ENCODE measurements around the gene POMT2.
"Not testable (repeated sequence)": the region's sequence is repeated elsewhere in the genome, so short reads cannot be mapped to it uniquely, and the experiment has no call there.

Gene POMT2

DNA sequence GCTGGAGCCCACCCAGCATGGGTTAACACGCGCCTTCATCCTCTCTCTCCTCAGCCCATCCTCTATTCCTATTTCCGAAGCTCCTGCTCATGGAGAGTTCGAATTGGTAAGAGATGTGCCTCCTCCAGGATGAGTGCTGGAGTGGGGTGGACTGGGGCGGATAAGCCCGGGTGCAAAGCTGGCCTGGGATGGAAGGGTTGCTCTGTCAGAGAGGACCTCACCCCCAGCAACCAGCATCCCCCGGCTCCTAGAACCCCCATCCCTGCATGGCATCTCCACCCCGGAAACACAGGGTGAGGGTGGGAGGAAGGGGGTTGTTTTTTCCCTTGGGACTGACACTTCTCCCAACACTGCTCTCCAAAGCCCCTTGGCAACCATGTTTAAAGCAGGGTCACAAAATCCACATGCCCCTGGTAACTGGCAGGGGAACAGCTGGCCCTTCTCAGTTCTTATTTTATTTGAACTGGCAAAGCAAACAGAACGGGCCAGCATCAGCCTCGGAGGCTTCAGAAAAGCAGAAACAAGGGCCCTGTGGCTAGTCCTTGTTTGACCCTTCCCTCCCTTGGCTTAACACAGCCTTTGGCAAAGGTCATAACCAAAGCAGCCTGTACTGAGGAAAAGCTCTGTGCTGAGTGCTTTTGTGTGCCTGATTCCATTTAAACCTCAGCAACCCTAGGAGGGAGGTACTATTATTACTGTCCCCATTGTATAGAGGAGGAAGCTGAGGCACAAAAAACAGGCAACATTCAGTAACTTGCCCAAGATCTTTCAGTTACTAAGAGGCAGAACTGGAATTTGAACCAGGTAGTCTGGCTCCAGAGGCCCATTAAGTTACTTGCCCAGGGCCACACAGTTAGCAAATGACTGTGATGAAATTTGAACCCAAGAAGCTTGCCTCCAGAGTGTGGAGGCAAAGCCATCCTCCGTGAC is 4.4 kb upstream of the POMT2 start:
- FAIRE-seq: no peak

DNA sequence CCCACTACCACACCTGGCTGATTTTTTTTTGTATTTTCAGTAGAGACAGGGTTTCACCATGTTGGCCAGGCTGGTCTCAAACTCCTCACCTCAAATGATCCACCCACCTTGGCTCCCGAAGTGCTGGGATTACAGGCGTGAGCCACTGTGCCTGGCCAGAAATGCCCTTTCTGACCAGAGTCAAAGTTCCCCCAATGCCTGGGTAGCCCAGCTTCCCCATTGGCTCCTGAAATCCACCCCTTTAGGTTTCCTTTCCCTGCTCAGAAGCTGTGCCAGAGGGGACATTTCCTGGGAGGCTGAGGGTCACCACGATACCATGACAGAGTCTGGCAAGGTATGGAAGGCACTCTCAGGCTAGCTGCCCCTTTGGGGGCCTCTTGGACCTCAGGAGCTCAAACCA is 3.6 kb upstream of the POMT2 start:
- FAIRE-seq: no peak

DNA sequence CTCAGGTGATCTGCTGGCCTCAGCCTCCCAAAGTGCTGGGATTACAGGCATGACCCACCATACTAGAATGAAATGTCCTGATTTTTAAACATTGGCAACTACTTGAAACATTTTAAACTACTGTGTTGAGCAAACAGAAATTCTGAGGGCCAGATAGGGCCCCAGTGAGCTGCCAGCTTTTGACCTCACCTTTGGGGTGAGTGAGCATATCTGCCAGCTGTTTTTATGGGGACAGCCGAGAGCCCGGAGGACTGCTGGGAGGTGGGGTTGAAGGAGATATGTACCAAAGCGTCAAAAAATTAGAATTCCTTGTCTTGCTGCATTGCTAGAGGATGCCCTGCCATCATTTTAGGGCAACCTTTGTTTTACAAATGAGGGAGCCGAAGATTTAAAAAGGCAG is 2.9 kb upstream of the POMT2 start:
- FAIRE-seq: no peak

DNA sequence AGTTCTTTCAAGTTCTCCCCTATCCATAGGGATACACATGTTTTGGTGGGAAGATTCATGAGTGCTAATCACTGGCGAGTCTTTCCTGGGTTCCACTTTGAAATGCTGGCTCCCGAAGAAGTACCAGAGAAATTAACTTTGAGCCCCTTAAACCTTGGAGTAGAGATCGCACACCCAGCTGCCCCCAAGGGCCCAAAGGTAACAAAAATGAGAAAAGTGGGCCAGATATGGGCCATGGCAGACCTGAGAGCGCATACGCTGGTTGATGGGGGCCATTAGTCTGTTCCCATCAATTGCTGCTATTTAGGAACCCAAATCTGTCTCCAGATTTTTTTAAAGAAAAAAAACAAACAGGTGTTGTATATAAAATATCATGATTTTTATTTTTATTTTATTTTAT is 2.3 kb upstream of the POMT2 start:
- no peak for FAIRE-seq

DNA sequence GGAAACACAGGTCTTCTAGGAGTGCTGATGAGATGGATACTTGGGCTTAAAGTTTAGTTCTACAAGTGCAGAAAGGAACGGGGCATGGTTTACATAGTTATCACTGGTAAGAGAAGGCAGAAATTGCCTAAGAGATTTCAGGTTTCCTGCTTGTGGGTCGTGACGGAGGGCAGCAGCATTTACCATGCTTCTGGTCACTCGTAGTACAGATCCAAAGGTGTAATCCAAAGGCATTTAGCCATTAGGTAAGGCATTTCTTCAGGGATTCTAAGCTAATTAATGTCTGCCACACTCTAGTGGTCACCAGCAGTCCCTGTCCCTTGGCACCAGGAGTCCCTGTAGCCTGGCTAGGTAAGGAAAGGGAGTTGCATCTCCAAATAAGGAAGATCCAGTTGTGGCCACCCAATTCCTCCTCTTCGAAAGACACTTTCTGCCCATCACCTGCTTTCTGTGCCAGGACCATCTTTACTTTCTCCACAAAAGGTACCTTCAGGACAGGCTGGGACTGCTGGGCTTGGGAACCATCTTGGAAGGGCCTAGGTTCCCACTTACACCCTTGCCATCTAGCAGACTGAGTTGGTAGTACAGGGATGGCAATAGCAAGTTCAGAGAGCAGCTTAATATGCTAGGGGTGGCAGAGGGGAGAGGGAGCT is 1.7 kb upstream of the POMT2 start:
- no peak for FAIRE-seq

DNA sequence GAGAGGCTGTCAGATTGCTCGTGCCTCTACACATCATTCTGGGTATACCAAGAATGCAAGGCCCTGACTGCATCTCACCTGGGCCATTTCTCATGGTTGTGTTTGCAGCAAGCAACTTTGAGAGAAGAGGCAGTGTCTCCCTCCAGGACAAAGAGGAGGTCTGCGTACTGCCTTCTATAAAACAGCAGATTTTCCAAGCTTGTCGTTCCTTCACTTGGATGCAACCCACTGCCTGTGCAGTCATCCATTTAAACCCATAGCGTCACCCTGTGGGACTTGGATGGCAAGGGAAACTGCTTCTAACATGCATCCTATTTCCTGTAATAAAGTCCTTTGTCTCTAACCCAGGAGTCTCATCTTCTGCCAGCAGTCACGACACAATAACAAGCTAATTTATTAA is 1.3 kb downstream of the POMT2 start:
- FAIRE-seq: no peak

DNA sequence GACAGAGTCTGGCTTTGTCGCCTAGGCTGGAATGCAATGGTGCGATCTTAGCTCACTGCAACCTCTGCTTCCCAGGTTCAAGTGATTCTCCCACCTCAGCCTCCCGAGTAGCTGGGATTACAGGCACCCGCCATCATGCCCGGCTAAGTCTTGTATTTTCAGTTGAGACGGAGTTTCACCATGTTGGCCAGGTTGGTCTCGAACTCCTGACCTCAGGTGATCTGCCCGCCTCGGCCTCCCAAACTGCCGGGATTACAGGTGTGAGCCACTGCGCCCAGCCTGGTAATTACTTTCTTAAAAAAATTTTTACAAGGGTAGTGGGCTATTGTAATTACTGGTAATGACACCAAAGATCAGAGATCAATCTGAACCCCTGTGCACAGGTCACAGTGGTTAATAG is 1.9 kb downstream of the POMT2 start:
- not testable (repeated sequence) for FAIRE-seq

DNA sequence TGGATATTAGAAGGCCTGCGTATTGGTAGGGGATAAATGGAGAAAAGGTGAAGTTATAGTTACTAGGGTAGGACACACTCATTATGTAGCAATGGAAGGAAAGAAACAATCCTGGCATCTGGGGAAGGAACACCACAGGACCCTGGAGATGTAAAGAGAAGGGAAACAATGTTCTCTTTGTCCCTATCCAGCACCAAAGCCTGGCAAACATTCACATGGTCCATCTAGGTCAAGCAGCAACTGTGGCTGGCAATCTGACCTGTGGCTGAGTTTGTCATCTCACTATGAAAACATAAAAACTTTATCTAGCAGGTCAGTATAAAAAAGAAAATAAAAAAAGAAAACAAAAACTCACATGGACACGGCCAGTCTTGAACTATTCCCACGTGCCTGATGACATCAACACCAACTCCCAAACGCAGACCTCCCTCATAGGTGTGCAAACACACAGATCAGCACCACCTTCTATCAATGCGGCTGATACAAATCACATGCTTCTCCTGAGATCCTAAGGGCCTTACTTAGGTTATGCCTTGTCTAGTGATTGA is 2.6 kb downstream of the POMT2 start:
- FAIRE-seq: no peak

DNA sequence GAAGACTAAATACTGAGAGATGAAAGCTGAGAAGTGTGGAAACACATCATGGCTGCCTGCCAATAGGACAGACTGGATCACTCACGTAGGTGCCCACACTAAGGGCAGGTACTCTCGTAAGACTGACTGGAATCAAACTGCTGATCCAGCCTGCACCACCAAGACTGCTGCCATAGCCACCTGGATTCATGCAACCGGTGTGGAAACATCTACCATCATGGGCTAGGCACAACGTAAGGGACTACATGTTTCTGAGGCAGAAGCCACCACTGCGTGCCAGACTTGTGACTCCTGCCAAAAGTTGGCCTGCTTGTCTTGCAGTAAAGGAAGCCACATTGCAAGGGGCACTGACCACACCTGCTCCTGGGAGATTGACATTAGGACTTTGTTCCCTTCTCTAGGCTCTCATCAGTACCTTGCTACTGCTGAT is 3.8 kb downstream of the POMT2 start:
- FAIRE-seq: no peak

DNA sequence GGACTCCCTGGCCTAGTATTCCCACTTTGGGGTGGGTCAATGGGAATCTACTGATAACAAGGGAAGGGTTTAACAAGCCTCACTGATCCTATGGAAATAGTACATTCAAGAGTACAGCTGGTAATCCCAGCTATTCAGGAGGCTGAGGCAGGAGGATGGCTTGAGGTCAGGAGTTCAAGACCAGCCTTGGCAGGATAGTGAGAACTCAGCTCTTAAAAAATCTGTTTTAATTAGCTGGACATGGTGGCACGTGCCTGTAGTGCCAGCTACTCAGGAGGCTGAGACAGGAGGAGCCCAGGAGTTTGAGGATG is 4.5 kb downstream of the POMT2 start:
- no peak for FAIRE-seq

DNA sequence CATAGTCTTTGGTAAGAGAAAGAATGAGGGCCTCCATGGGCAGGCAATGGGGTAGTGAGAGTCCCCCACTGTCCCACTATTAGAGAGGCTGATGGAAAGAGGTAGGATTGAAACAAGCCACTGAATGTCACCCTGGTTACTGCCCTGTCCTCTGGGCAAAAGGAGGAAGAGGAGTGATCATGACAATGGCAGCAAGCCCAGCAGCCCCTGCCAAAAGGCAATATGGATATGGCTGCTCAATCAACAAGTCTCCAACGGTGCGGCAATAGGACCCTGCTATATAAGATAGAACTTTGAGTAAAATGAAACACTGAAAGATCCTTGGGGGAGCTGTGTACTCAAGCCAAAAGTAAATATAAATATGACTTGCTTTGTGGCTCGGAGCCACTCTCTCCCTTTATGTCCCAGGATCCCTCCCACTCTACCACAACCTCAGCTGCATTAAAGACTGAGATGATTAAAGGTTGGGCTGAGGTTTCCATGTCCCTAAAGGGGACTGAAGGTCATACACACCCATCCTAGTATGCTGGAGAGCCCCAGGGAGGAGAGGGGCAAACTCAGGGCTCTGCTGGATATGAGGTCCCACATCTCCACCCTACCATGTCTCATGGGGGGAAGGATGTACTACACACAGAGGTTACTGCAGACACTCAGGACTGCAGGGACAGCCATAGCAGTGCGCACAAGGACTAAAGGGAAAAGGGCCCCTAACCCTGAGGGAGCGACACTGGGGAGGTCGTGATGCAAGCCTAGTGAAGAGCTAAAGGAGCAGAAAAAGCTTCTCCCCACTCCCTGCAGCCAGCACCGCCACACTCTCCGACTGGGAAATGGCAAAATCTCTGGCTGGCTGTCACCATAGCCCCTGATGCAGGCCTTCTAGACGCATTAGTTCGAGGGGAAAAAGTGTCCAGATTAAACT is 5.9 kb downstream of the POMT2 start:
- FAIRE-seq: no peak

DNA sequence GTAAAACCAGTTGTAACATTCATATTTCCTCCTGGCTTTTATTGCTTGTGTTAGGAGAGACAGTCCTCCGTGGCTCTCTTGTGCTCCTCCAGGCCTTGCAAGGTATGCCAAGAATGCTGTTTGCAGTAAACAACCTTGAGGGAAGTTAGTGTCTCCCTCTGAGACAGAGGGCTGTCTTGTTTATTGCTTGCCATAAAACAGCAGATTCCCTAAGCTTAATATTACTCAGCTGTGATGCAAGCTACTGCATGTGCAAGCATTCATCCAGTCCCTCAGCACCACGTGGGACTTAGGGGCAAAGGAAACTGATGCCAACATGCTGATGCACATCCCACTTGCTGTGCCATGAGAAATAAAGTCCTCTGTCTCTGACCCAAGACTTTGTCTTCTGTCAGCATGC is 6.6 kb downstream of the POMT2 start:
- FAIRE-seq: peak; percentile 94

DNA sequence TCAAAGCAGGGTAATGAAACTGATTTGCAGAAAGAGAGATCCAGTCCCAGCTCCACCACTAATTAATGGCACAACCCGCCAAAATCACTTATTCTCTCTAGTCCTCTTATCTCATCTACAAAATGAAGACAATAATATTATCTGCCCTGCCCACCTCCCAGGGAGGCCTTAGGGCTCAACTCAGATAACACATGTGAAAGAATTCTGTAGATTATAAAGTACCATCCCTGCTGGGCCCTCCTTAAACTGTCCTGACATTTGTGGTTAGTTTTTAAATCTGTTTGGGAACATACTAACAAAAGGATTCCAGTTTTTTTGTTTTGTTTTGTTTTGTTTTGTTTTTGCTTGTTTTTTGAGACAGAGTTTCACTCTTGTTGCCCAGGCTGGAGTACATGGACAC is 7.3 kb downstream of the POMT2 start:
- peak; percentile 82 for FAIRE-seq

DNA sequence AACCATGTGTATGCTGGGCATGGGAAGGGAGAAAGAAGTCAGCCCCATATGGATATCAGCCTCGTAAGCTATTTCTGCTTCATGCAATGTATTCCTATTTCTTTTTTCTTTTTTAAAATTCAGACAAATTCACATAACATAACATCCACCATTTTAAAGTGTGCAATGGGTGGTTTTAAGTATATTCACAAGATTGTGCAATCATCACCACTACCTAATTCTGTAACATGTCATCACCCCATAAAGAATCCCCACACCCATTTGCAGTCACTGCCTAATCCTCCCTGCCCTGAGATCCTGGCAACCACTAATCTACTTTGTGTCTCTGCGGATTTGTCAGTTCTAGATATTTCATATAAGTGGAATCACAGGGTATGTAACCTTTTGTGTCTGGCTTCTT is 9.5 kb downstream of the POMT2 start:
- no peak for FAIRE-seq

DNA sequence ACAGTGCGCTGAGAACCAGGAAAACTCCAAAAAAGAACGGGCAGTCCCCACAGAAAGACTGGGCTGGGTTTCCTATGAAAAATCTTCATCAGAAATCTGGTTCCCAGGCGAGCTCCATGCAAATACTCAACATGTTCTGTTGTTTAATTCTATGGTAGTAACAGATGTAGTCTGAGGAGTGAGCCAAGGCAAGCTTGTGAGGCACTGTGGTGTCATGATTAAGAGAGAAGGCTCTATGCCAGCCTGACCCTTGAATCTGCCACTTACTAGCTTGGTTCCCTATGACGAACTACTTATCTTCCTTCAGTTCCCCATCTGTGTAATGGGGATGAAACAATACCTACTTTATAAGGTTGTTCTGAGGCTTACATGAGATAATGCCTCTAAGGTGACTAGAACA is 10.7 kb downstream of the POMT2 start:
- no peak for FAIRE-seq

DNA sequence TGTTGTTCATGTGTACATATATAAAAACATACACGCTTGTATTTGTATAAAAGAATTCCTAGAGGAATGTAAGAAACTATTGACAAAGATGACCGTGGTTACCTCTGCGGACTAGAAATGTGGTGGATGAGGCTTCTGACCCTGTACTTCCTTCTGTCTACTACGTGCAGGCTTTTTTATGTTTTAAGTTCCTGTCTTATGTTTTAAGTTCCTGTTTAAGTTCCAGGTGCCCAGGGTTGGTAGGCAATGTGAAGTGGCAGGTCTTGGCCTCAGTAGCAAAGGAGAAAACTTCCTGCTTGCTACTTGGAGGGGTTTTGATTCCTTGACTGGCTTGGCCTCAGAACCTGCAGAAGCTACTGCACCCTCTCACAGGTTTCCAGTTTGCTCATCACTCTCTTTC is 11.6 kb downstream of the POMT2 start:
- FAIRE-seq: no peak

DNA sequence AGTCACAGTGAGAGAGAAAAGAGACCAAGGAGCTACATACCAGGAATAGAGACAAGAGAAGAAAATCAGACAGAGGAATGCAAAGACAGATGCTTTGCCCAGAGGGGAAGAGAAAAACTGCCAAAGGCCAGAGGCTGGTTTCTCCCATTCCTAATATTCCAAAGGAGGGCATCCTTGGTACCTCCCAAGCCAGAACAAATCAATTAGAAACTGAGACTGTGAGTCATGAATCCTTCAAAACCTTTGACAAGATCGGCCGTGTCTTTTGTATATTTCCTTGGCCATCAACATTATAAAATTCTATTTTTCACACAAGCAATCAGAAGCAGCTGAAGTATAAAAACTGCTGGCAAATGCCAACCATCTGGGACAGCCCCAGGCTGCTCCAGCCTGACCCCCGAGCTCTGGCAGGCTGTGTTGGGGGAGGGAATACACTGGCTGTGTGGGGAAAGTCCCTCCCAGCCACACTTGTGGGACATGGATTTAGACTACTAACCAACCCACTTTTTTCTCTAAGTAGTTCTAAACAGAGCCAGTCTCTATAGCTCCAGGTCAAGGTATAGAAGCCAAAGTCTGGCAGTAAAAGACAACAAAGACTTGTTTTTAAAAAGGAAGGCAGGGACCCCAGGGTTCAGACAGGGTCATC is 13.7 kb downstream of the POMT2 start:
- no peak for FAIRE-seq

DNA sequence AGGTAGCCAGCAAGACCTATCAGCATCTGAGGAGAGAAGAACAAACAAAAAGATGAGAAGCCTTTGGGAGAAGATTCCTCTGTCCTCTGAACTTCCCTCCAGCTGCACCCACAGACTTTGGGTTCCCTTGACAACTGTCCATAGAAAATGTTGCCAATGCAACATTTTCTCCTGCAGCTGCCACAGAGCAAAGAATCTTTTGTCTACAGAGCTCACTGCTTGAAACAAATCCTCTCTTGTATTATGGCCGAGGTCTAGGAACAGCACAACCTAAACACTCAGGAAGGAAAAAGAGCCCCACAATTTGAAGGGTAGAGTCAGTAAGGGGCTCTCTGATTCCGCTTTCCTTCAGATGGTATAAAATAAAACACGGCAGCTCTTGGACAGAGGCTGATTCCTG is 14.3 kb downstream of the POMT2 start:
- no peak for FAIRE-seq

DNA sequence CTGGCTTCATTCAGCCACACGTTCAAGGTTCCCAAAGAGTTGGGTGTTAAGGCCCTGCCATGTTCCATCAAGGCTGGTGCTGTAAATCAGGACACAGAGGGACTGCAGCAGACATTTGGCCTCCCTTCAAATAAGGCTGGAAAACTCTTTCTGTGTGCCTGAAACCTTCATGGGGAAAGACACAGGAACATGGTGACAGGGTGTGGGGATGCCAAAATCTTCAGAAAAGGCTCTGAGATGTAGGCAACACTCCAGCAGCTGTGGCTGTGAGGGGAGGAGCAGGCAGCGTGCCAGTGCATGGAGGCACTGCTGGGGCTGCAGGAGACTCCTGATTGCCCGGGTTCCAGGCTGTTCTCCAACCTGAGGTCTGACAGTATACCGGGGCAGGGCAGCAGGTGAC is 15.0 kb downstream of the POMT2 start:
- no peak for FAIRE-seq

DNA sequence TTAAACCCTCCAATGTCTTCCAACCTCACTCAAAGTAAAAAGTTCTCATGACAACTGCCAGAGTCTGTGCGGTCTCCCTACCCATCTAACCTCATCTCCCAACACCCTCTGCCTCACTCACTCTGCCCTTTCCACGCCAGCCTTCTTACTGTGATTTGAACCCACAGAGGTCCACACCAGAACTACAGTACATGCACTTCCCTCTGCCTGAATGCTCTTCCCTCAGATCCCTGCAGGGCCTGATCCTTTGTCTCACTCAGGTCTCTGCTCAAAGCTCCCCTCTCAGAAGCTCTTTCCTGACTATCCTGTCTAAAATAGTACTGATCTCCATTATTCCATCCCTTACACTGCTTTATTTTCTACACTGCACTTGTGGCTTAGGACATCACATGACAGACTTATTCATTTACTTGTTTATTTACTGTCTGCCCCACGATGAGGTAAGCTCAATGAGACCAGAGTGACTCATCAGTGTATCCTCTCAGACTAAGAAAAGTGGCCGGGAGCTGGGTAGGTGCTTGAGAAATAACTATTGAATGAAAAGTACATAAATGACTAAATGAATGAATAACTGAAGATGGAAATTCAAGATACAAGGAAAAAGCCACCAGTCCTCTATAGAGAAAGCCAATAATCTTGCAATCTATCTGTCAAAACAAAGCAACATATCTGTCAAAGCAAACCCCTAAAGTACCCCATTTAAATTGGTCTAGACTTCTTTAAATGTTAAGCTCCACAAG is 17.1 kb downstream of the POMT2 start:
- FAIRE-seq: no peak

DNA sequence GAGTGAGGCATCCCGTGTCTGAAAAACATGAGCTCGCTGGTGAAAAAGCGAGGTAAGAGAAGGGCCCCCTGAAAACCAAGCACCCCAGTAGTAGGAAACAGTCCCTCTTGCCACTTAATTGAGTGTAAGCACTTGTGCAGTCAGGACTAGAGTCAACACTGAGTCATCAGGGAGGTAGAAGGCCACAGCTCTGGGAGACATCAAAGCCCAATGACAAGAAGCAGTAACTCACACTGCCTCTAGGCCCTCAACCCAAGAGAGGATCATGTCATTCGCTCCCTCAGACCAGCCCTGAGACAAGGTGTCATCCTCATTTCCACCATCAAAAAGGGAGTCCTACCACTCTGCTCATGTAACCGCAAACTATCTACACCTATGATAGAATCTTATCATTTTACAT is 17.8 kb downstream of the POMT2 start:
- FAIRE-seq: no peak

DNA sequence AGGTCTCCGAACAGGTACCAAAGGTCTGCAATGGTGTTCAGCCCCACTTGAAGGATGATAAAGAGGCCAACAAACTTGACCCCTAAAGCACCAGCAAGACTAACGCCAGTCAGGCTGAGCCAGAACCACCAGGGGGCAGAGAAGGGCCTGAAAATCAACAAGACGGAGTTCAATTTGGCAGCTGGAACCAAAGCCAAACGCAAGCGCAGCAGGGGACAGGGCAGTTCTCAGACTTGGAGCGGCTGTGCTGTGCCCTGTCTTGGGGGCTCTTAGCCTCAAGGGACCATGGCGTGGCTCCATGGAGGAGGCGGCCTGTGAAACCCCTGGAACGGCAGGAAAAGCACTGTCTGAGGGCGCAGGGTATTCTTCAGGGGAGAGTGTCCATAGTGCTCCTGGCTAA is 19.6 kb downstream of the POMT2 start:
- FAIRE-seq: peak; percentile 4

Data from endometrium (tissue), 2 donors.